Measurements from ENCODE around the gene PCDH9. TPM values are rescaled to one million over a fixed set of nuclear protein-coding genes. Genes with fewer than 3 reads are reported as not detected.
"Not testable (repeated sequence)": the region's sequence is repeated elsewhere in the genome, so short reads cannot be mapped to it uniquely, and the experiment has no call there.

Gene PCDH9
- total RNA-seq, 1 donor from 2014 or later = 3.7 TPM

- no peaks in the 10 kb centered on the region for H3K27me3 ChIP-seq
- H3K36me3 ChIP-seq = no peaks in the 10 kb centered on the region
- no peak overlapping the region for H3K27ac ChIP-seq
- DNase-seq (ENCODE audit: extremely low spot score in 2 of 2) = no peak
- intact Hi-C loops (cut with DNase I) = loop anchor here (10.0 kb wide), 1 partner anchor 1118 kb away; no protein-coding TSS in a partner anchor
- H3K9me3 ChIP-seq = no peaks in the 10 kb centered on the region
- H3K4me1 ChIP-seq = no peaks in the 10 kb centered on the region
- no peak overlapping the region for H3K4me3 ChIP-seq
- TF ChIP-seq POLR2AphosphoS5 (IDR thresholded peaks at IDR 0.05; ENCODE audit: insufficient read depth in 1 of 2, low read depth in 1 of 2) = no peak
- no peak for TF ChIP-seq POLR2A (IDR thresholded peaks at IDR 0.05)
- TF ChIP-seq CTCF (IDR thresholded peaks at IDR 0.05) = no peak
Measured at GRCh38 chr13:66296875-66297274, 933.3 kb downstream of the PCDH9 start.

GRCh38 chr13:66296328-66296727, 933.8 kb downstream of the PCDH9 start:
- no peaks in the 10 kb centered on the region for H3K9me3 ChIP-seq
- H3K36me3 ChIP-seq = no peaks in the 10 kb centered on the region
- no peaks in the 10 kb centered on the region for H3K27me3 ChIP-seq
- no peaks in the 10 kb centered on the region for H3K4me1 ChIP-seq
- TF ChIP-seq CTCF (IDR thresholded peaks at IDR 0.05) (no peak), POLR2AphosphoS5 (IDR thresholded peaks at IDR 0.05; ENCODE audit: insufficient read depth in 1 of 2, low read depth in 1 of 2) (no peak), POLR2A (IDR thresholded peaks at IDR 0.05) (no peak)
- no peak for DNase-seq (ENCODE audit: extremely low spot score in 2 of 2)
- H3K27ac ChIP-seq = no peak overlapping the region
- intact Hi-C loops (cut with DNase I) = loop anchor here (10.0 kb wide), 1 partner anchor 1118 kb away; no protein-coding TSS in a partner anchor
- H3K4me3 ChIP-seq = no peak overlapping the region

- H3K4me1 ChIP-seq; H3K9me3 ChIP-seq; H3K27me3 ChIP-seq; H3K4me3 ChIP-seq; H3K36me3 ChIP-seq; H3K27ac ChIP-seq; DNase-seq (ENCODE audit: extremely low spot score in 2 of 2); intact Hi-C loops (cut with DNase I): not testable (repeated sequence)
Measured at GRCh38 chr13:66286806-66287205, 943.3 kb downstream of the PCDH9 start.

- no peak overlapping the region for H3K4me3 ChIP-seq
- H3K27me3 ChIP-seq = no peaks in the 10 kb centered on the region
- no peak for DNase-seq (ENCODE audit: extremely low spot score in 2 of 2)
- TF ChIP-seq POLR2A (IDR thresholded peaks at IDR 0.05) = no peak
- no peak for TF ChIP-seq POLR2AphosphoS5 (IDR thresholded peaks at IDR 0.05; ENCODE audit: insufficient read depth in 1 of 2, low read depth in 1 of 2)
- TF ChIP-seq CTCF (IDR thresholded peaks at IDR 0.05) = no peak
- no peak overlapping the region for H3K27ac ChIP-seq
- intact Hi-C loops (cut with DNase I) = no loop called here
- no peaks in the 10 kb centered on the region for H3K36me3 ChIP-seq
- H3K9me3 ChIP-seq = no peaks in the 10 kb centered on the region
- no peaks in the 10 kb centered on the region for H3K4me1 ChIP-seq
Measured at GRCh38 chr13:66275416-66275815, 954.7 kb downstream of the PCDH9 start.

- H3K4me1 ChIP-seq = no peaks in the 10 kb centered on the region
- no peak overlapping the region for H3K4me3 ChIP-seq
- intact Hi-C loops (cut with DNase I) = no loop called here
- H3K27me3 ChIP-seq = no peaks in the 10 kb centered on the region
- no peaks in the 10 kb centered on the region for H3K36me3 ChIP-seq
- no peaks in the 10 kb centered on the region for H3K9me3 ChIP-seq
- H3K27ac ChIP-seq = no peak overlapping the region
- no peak for DNase-seq (ENCODE audit: extremely low spot score in 2 of 2)
- no peak for TF ChIP-seq POLR2AphosphoS5 (IDR thresholded peaks at IDR 0.05; ENCODE audit: insufficient read depth in 1 of 2, low read depth in 1 of 2)
- TF ChIP-seq CTCF (IDR thresholded peaks at IDR 0.05) = no peak
- no peak for TF ChIP-seq POLR2A (IDR thresholded peaks at IDR 0.05)
Measured at GRCh38 chr13:66273011-66273410, 957.1 kb downstream of the PCDH9 start.

GRCh38 chr13:66266761-66267160, 963.4 kb downstream of the PCDH9 start:
- no peaks in the 10 kb centered on the region for H3K27me3 ChIP-seq
- TF ChIP-seq POLR2AphosphoS5 (IDR thresholded peaks at IDR 0.05; ENCODE audit: insufficient read depth in 1 of 2, low read depth in 1 of 2) = no peak
- DNase-seq (ENCODE audit: extremely low spot score in 2 of 2) = no peak
- H3K36me3 ChIP-seq = no peaks in the 10 kb centered on the region
- no peak overlapping the region for H3K4me3 ChIP-seq
- H3K27ac ChIP-seq = no peak overlapping the region
- no peaks in the 10 kb centered on the region for H3K9me3 ChIP-seq
- no peaks in the 10 kb centered on the region for H3K4me1 ChIP-seq
- intact Hi-C loops (cut with DNase I) = no loop called here
